NCI-H774 (cell line): ENCODE data around the gene GUCY1A2.
"Not testable (repeated sequence)": the region's sequence is repeated elsewhere in the genome, so short reads cannot be mapped to it uniquely, and the experiment has no call there.

Experiments
- DNase-seq: peaks from one replicate; lab custom pipeline; 2025; lab: John Stamatoyannopoulos, UW

Gene GUCY1A2, protein sequence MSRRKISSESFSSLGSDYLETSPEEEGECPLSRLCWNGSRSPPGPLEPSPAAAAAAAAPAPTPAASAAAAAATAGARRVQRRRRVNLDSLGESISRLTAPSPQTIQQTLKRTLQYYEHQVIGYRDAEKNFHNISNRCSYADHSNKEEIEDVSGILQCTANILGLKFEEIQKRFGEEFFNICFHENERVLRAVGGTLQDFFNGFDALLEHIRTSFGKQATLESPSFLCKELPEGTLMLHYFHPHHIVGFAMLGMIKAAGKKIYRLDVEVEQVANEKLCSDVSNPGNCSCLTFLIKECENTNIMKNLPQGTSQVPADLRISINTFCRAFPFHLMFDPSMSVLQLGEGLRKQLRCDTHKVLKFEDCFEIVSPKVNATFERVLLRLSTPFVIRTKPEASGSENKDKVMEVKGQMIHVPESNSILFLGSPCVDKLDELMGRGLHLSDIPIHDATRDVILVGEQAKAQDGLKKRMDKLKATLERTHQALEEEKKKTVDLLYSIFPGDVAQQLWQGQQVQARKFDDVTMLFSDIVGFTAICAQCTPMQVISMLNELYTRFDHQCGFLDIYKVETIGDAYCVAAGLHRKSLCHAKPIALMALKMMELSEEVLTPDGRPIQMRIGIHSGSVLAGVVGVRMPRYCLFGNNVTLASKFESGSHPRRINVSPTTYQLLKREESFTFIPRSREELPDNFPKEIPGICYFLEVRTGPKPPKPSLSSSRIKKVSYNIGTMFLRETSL

GRCh38 chr11:107018219-107018901 is at the start of gene GUCY1A2:
Gene GUCY1A2 (minus strand): TSS chr11:107018476. CDS start chr11:107018055, 421 bp downstream.
- no peak for DNase-seq

GRCh38 chr11:107054391-107054790 is 36.1 kb upstream of the GUCY1A2 start:
- no peak for DNase-seq

DNA sequence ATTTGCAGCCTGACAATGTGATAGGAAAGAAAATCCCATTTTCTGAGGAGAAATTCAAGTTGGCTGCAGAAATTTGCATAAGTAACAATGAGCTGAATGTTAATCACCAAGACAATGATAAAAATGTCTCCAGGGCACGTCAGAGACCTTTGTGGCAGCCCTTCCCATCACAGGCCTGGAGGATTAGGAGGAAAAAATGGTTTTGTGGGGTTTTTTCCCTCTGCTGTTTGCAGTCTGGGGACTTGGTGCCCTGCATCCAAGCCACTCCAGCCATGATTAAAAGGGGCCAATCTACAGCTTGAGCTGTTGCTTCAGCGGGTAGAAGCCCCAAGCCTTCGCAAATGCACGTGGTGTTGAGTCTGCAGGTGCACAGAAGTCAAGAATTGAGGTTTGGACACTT is 33.1 kb upstream of the GUCY1A2 start:
- not testable (repeated sequence) for DNase-seq

GRCh38 chr11:107050899-107051298 is 32.6 kb upstream of the GUCY1A2 start:
- DNase-seq = not testable (repeated sequence)

GRCh38 chr11:107050121-107050520 is 31.8 kb upstream of the GUCY1A2 start:
- DNase-seq = no peak

DNA sequence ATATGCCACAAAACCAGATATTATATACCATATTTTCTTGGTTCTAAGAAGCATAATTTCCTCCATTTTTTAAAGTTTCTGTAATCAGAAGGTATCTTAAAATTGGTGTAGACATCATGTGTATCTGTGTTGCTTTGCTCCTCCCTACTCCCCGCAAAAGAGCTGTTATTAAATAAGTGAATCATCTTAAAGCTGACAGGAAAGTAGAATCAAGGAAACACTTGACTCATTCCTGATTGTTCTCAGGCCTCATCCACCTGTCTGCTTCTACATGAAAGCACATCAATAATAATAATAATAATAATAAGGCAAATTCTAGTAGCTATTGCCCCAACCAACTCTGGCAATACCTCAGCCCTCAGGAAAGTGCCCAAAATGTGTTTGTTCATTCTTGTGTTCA is 26.2 kb upstream of the GUCY1A2 start:
- no peak for DNase-seq

- DNase-seq = no peak
Measured at GRCh38 chr11:107043242-107044006, 25.1 kb upstream of the GUCY1A2 start.

GRCh38 chr11:107042748-107043147 is 24.5 kb upstream of the GUCY1A2 start:
- DNase-seq = no peak

GRCh38 chr11:107041088-107041444 is 22.8 kb upstream of the GUCY1A2 start:
- no peak for DNase-seq

- no peak for DNase-seq
Measured at GRCh38 chr11:107040433-107041087, 22.3 kb upstream of the GUCY1A2 start.

- DNase-seq = no peak
Measured at GRCh38 chr11:107025673-107026072, 7.4 kb upstream of the GUCY1A2 start.

DNA sequence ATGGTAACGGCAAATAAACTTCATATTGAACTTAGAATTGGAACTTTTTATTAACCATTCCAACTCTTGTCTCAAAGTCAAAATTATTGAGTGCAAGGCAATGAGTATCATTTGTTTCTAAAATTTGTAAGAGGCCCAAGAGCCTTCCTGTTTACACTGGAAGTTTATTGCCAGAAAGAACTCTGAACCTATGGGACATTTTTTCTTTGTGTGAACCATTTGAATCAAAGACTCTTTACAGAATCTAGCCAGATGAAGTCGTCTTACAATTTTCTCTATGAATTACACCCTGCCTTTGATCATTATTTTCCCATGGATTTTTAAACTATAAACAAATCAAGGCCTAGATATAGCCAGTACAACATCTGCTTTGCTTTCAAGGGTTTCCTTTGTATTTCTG is 2.3 kb upstream of the GUCY1A2 start:
- DNase-seq = no peak

- no peak for DNase-seq
Measured at GRCh38 chr11:107018902-107019493, 722 bp upstream of the GUCY1A2 start.

GRCh38 chr11:107017433-107018218 is 650 bp downstream of the GUCY1A2 start:
- peak; percentile 48 for DNase-seq

- DNase-seq = no peak
Measured at GRCh38 chr11:107017104-107017432, 1.2 kb downstream of the GUCY1A2 start.

- no peak for DNase-seq
Measured at GRCh38 chr11:107014871-107015270, 3.4 kb downstream of the GUCY1A2 start.

GRCh38 chr11:107011977-107012376 is 6.3 kb downstream of the GUCY1A2 start:
- DNase-seq = no peak

- no peak for DNase-seq
Measured at GRCh38 chr11:107009190-107009589, 9.1 kb downstream of the GUCY1A2 start.

DNA sequence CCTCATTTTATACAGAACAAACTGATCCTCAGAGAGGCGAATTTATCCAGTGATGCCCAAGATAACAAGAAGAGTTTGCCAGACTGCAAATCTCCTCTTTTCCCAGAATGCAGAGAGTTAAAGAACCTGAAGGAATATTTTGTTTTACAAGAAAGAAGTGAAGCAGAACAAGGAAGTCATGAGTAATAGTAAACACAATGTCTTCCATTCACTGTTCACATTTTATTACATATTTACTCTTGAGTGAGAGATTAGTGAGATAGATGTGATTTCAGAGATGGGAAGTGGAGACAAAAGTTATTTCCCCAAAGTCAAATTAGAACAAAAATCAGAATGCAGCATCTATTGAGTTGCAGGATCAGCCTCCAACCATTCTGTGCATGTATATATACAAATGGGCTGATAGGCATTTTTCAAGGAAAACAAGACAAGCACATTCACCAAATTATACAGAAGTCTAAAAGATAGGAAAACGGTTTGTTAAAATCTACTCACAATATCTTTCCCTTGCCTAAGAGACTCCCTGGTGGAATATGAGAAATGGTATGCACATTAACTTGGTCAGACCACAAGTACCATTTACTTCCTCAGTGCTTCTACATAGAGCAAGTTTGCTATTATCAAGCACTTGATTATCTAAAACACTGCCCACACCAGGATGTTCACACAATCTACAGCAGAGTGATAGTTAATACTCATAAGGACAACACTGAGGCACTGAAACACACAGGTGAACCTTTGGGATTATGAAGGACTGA is 12.0 kb downstream of the GUCY1A2 start:
- DNase-seq = no peak

GRCh38 chr11:106999196-106999595 is 19.1 kb downstream of the GUCY1A2 start:
- no peak for DNase-seq
